ENCODE data around the gene NDRG3.
"Not testable (repeated sequence)": the region's sequence is repeated elsewhere in the genome, so short reads cannot be mapped to it uniquely, and the experiment has no call there.

Gene NDRG3

DNA sequence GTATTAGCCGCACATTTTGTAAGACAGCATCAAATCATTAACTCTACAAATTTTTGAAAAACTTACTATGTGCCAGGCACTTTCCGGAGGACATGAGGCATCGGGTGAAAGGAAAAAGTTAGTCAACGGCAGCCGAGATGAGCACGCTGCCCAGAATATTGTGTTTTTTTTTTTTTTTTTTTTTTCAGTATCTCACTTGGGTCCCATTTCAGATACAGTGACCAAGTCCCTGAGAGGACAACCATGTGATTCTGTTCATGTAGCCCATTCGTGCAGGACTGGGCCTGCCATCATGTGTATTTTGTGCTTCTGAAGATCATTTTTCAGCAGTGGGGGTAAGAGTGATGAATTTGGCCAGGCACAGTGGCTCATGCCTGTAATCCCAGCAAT is 101.2 kb downstream of the NDRG3 start:
- no peaks in the 10 kb centered on the region for H3K27me3 ChIP-seq
- H3K36me3 ChIP-seq, result no peaks in the 10 kb centered on the region

DNA sequence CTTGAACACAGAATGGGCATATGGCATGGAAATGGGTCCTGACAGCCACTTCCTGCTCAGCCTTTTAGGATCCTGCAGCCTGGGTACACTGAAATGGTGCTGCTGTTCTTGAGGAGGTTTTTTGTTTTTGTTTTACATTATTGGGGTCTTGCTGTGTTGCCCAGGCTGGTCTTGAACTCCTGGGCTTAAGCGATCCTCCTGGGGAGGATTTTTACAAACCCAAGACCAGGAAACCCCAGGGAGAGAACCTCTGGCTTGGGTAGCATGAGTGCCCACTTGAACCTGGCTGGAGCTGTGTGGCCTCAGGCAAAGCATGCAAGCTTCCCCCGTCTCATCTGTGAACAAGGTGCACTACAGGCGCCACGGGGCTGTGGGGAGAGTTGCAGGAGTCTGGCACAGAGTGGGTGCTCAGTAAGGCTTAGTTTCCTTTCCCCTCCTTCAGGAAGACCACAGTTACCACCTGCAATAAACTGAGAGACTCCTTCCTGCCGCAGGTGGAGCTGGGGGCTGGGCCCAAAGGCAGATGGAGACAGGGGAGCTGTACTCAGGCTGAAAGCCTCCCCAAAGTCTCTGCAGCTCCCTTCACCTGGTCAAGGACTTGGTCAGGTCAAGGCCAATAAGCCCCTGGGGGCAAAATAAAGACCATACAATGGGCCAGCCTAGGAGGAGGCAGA is 101.7 kb downstream of the NDRG3 start:
- no peaks in the 10 kb centered on the region for H3K4me1 ChIP-seq
- H3K36me3 ChIP-seq, result no peaks in the 10 kb centered on the region
- no peak for DNase-seq
- H3K9me3 ChIP-seq, result no peaks in the 10 kb centered on the region
- no peaks in the 10 kb centered on the region for H3K27me3 ChIP-seq
- TF ChIP-seq, protein P1, sequence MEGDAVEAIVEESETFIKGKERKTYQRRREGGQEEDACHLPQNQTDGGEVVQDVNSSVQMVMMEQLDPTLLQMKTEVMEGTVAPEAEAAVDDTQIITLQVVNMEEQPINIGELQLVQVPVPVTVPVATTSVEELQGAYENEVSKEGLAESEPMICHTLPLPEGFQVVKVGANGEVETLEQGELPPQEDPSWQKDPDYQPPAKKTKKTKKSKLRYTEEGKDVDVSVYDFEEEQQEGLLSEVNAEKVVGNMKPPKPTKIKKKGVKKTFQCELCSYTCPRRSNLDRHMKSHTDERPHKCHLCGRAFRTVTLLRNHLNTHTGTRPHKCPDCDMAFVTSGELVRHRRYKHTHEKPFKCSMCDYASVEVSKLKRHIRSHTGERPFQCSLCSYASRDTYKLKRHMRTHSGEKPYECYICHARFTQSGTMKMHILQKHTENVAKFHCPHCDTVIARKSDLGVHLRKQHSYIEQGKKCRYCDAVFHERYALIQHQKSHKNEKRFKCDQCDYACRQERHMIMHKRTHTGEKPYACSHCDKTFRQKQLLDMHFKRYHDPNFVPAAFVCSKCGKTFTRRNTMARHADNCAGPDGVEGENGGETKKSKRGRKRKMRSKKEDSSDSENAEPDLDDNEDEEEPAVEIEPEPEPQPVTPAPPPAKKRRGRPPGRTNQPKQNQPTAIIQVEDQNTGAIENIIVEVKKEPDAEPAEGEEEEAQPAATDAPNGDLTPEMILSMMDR (IDR thresholded peaks at IDR 0.05; ENCODE audit: low read depth, low read length), result no peak
- H3K4me3 ChIP-seq (ENCODE audit: low read depth, low read length), result no peak overlapping the region

More for the DNA sequence above, 101.2 kb downstream of the NDRG3 start:
- Histone ChIP-seq H3K9me3 (no peaks in the 10 kb centered on the region), H3K4me1 (no peaks in the 10 kb centered on the region), H3K4me3 (ENCODE audit: low read depth, low read length) (no peak overlapping the region)
- TF ChIP-seq, protein P1 (IDR thresholded peaks at IDR 0.05; ENCODE audit: low read depth, low read length), result no peak
- DNase-seq, result no peak

- TF ChIP-seq, protein P1 (IDR thresholded peaks at IDR 0.05; ENCODE audit: low read depth, low read length), result no peak
- no peak for DNase-seq
Measured at GRCh38 chr20:36642136-36642535, 103.8 kb downstream of the NDRG3 start.

DNA sequence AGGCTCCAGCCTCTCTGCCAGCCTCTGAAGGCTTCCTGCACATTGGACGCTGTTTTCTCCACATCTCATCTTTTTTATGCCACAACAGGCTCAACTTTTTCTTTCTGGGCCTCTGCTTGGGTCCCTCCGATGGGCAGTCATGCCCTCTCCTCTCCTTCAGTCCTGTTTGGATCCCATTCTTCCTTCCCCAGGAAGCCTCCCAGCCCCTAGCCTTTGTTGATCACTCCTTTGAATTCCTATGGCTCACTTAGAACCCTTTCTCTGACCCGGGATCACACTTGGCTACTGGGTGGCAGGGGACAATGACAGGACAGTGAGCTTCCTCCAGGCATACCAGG is 104.4 kb downstream of the NDRG3 start:
- DNase-seq, result no peak
- Histone ChIP-seq H3K27me3 (no peaks in the 10 kb centered on the region), H3K9me3 (no peaks in the 10 kb centered on the region), H3K36me3 (no peaks in the 10 kb centered on the region), H3K4me3 (ENCODE audit: low read depth, low read length) (no peak overlapping the region), H3K4me1 (no peaks in the 10 kb centered on the region)
- TF ChIP-seq, protein P1 (IDR thresholded peaks at IDR 0.05; ENCODE audit: low read depth, low read length), result no peak

More at GRCh38 chr20:36642136-36642535, 103.8 kb downstream of the NDRG3 start:
- no peaks in the 10 kb centered on the region for H3K27me3 ChIP-seq
- H3K36me3 ChIP-seq, result no peaks in the 10 kb centered on the region
- H3K4me1 ChIP-seq, result no peaks in the 10 kb centered on the region
- H3K4me3 ChIP-seq (ENCODE audit: low read depth, low read length), result no peak overlapping the region
- no peaks in the 10 kb centered on the region for H3K9me3 ChIP-seq

- not testable (repeated sequence) for H3K4me3 ChIP-seq (ENCODE audit: low read depth, low read length); H3K4me1 ChIP-seq; H3K27me3 ChIP-seq; H3K9me3 ChIP-seq; DNase-seq; H3K36me3 ChIP-seq
Measured at GRCh38 chr20:36638876-36639400, 107.0 kb downstream of the NDRG3 start.

DNA sequence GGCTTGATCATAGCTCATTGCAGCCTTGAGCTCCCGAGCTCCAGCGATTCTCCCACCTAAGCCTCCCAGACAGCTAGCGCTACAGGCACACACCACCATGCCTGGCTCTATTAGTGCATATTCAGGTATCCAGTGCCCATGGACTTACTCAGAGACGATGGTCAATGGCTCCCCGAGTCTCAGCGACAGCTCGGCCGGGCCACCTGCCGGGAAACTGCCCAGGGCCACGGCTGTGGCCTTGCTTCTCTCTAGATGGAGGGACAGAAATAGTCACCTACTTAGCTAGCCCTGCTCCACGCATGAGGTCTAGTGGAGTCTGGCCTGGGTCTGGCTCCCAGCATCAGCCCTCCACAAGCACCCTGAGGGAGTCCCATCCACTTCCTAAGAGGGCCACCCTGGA is 111.5 kb downstream of the NDRG3 start:
- no peak for DNase-seq
- H3K4me3 ChIP-seq (ENCODE audit: low read depth, low read length), result no peak overlapping the region
- H3K4me1 ChIP-seq, result no peaks in the 10 kb centered on the region
- no peaks in the 10 kb centered on the region for H3K36me3 ChIP-seq
- TF ChIP-seq, protein P1 (IDR thresholded peaks at IDR 0.05; ENCODE audit: low read depth, low read length), result no peak
- H3K27me3 ChIP-seq, result no peaks in the 10 kb centered on the region
- no peaks in the 10 kb centered on the region; the same call in 1 of the 2 replicates for H3K9me3 ChIP-seq
